ENCODE results near the gene HNRNPAB.

Gene HNRNPAB

DNA sequence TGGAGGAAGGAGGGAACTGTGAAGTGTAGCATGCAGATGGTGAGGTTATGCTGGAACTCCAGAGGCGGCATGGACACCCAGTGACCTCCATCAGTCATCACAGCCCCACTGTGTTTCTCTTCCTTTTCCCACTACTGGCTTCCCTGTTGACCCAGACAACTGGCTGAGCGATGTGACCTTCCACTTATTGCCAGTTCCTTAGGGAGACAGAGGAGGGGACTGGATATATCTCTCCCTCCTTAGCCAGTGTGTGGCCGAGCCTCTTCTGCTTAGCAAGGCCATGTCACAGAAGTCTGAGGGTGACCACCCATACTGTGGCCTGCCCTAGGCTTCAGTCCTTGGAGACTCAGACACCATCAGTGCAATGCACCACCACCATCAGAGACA, 31.2 kb downstream of the HNRNPAB start:
- DNase-seq: no peak
- H3K4me1 ChIP-seq: no peaks in the 10 kb centered on the region
- TF ChIP-seq, protein P1, sequence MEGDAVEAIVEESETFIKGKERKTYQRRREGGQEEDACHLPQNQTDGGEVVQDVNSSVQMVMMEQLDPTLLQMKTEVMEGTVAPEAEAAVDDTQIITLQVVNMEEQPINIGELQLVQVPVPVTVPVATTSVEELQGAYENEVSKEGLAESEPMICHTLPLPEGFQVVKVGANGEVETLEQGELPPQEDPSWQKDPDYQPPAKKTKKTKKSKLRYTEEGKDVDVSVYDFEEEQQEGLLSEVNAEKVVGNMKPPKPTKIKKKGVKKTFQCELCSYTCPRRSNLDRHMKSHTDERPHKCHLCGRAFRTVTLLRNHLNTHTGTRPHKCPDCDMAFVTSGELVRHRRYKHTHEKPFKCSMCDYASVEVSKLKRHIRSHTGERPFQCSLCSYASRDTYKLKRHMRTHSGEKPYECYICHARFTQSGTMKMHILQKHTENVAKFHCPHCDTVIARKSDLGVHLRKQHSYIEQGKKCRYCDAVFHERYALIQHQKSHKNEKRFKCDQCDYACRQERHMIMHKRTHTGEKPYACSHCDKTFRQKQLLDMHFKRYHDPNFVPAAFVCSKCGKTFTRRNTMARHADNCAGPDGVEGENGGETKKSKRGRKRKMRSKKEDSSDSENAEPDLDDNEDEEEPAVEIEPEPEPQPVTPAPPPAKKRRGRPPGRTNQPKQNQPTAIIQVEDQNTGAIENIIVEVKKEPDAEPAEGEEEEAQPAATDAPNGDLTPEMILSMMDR (IDR thresholded peaks at IDR 0.05; ENCODE audit: low read depth, low read length): no peak
- peaks cover 6% of the 10 kb centered on the region for H3K36me3 ChIP-seq
- no peaks in the 10 kb centered on the region for H3K9me3 ChIP-seq
- H3K4me3 ChIP-seq (ENCODE audit: low read depth, low read length): no peak overlapping the region
- H3K27me3 ChIP-seq: no peaks in the 10 kb centered on the region

DNA sequence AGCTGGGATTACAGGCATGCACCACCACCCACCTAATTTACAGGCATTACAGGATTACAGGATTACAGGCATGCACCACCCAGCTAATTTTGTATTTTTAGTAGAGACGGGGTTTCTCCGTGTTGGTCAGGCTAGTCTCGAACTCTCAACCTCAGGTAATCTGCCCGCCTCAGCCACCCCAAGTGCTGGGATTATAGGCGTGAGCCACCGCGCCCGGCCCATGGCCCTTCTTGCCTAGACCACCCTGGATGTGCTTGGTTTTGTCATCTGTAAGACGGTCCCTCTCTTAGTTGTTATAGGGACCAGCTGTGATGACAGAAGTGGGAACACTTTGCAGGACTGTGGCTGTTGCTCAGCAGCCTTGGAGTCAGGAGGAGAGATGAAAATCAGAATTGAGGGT, 31.8 kb downstream of the HNRNPAB start:
- Histone ChIP-seq H3K4me3 (ENCODE audit: low read depth, low read length) (no peak overlapping the region), H3K36me3 (peaks cover under 1% of the 10 kb centered on the region), H3K27me3 (no peaks in the 10 kb centered on the region), H3K4me1 (no peaks in the 10 kb centered on the region), H3K9me3 (no peaks in the 10 kb centered on the region)
- TF ChIP-seq, protein P1 (IDR thresholded peaks at IDR 0.05; ENCODE audit: low read depth, low read length): no peak
- no peak for DNase-seq

GRCh38 chr5:178236679-178237078, 32.3 kb downstream of the HNRNPAB start:
- Histone ChIP-seq H3K9me3 (no peaks in the 10 kb centered on the region), H3K4me1 (no peaks in the 10 kb centered on the region), H3K27me3 (no peaks in the 10 kb centered on the region), H3K4me3 (ENCODE audit: low read depth, low read length) (no peak overlapping the region), H3K36me3 (no peaks in the 10 kb centered on the region)
- no peak for DNase-seq
- TF ChIP-seq, protein P1 (IDR thresholded peaks at IDR 0.05; ENCODE audit: low read depth, low read length): no peak

DNA sequence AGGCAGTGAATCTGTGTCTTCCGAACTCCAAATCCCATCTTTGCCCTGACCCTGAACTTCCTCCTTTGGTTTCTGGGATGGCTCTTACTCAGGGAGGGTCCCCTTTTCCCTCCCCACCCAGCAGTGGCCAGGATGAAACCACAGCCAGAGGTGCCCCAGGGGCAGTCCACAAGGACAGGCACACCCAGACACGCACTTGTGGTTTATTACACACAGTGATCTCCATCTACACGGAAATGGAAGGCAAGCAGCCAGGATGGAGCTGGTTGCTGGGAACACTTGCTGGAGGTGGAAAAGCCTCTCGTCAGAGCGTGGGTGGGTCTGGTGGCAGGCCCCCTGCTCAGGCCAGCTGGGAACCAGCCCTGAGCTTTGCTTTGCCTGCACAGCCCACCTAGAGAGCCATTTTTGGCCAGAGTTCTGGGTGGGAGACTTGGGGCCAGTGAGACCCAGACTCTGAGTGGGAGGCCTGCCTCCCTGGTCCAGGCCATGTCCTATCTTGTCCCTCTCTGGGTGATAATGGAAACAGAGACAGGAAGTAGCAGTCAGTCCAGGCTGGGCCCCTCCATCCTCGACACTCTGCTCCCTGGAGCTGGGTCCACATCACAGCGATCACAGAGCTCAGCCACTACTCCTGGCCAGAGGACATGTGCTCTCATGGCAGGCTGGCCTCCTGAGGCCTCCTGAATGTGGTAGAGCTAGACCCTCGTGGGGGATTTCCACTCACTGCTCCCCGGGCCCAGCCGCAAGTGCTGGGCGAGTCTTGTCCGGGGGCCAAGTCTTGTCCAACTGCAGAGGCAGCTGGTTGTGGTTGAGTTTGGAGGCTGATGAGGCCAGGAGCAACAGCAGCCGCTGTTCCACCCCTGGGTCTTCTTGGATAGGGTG, 33.3 kb downstream of the HNRNPAB start:
- Histone ChIP-seq H3K4me3 (ENCODE audit: low read depth, low read length) (no peak overlapping the region), H3K36me3 (no peaks in the 10 kb centered on the region), H3K9me3 (no peaks in the 10 kb centered on the region), H3K27me3 (no peaks in the 10 kb centered on the region), H3K4me1 (no peaks in the 10 kb centered on the region)
- no peak for DNase-seq
- TF ChIP-seq, protein P1 (IDR thresholded peaks at IDR 0.05; ENCODE audit: low read depth, low read length): no peak

GRCh38 chr5:178238313-178238635, 33.9 kb downstream of the HNRNPAB start:
- no peaks in the 10 kb centered on the region for H3K9me3 ChIP-seq
- H3K4me1 ChIP-seq: no peaks in the 10 kb centered on the region
- no peaks in the 10 kb centered on the region for H3K27me3 ChIP-seq
- DNase-seq: no peak
- TF ChIP-seq, protein P1 (IDR thresholded peaks at IDR 0.05; ENCODE audit: low read depth, low read length): no peak
- no peaks in the 10 kb centered on the region for H3K36me3 ChIP-seq
- no peak overlapping the region for H3K4me3 ChIP-seq (ENCODE audit: low read depth, low read length)

Measured in BE2C (cell line).